SU-DHL-6 (cell line): Measurements from ENCODE around the gene RILPL2.
"Not testable (repeated sequence)": the region's sequence is repeated elsewhere in the genome, so short reads cannot be mapped to it uniquely, and the experiment has no call there.

Experiments used
- H2AFZ ChIP-seq: fragments of 200-600 bp; sonication (generic); 2 replicates; pipeline ENCODE4 v1.6.1; 2014; ENCODE audit warnings: low read depth, mild to moderate bottlenecking, moderate library complexity, mixed read lengths, antibody characterized with exemption, low read length; ENCODE audit not compliant: severe bottlenecking
- H3F3A ChIP-seq: fragments of 200-600 bp; shearing (Covaris generic); 2 replicates; pipeline ENCODE4 v1.6.0; 2016; ENCODE audit warnings: antibody characterized with exemption, mild to moderate bottlenecking; ENCODE audit not compliant: insufficient read depth
- H3K27ac ChIP-seq: fragments of 200-600 bp; sonication (generic); 2 replicates; pipeline ENCODE4 v1.5.1; 2016; ENCODE audit warnings: low read depth, mild to moderate bottlenecking, low read length, moderate library complexity, mixed read lengths
- H3K27me3 ChIP-seq: fragments of 200-600 bp; sonication (generic), shearing (Covaris generic); 2 replicates; pipeline ENCODE4 v1.6.0; 2014; ENCODE audit warnings: mild to moderate bottlenecking, low read length
- H3K36me3 ChIP-seq: fragments of 200-600 bp; sonication (generic); 2 replicates; pipeline ENCODE4 v1.6.1; 2014; ENCODE audit warnings: mild to moderate bottlenecking, low read length, mixed read lengths
- H3K4me2 ChIP-seq: fragments of 300-600, 200-600 bp; shearing (Covaris generic), sonication (generic); 2 replicates; pipeline ENCODE4 v1.6.0; 2014; ENCODE audit warnings: low read length, low read depth, mild to moderate bottlenecking; ENCODE audit not compliant: poor library complexity, severe bottlenecking
- H3K4me3 ChIP-seq: fragments of 200-600 bp; sonication (generic); 2 replicates; pipeline ENCODE4 v1.5.1; 2014; ENCODE audit warnings: antibody characterized with exemption, low read length, mild to moderate bottlenecking, mixed read lengths; ENCODE audit not compliant: insufficient read depth, poor library complexity, severe bottlenecking
- H3K79me2 ChIP-seq: fragments of 200-600 bp; sonication (generic); 2 replicates; pipeline ENCODE4 v1.6.1; 2014; ENCODE audit warnings: mild to moderate bottlenecking, low read length, moderate library complexity; ENCODE audit not compliant: insufficient read depth
- H3K9ac ChIP-seq: fragments of 200-600 bp; sonication (generic); 2 replicates; pipeline ENCODE4 v1.7.0; 2014; ENCODE audit warnings: mild to moderate bottlenecking, low read length
- H3K9me2 ChIP-seq: fragments of 200-600 bp; sonication (generic); replicated peaks from 2 replicates; pipeline ENCODE4 v1.6.1; 2014; ENCODE audit warnings: low read length; ENCODE audit not compliant: insufficient read depth
- H3K9me3 ChIP-seq: fragments of 200-600 bp; sonication (generic); 2 replicates; pipeline ENCODE4 v1.6.1; 2014; ENCODE audit warnings: low read length, mixed read lengths; ENCODE audit not compliant: insufficient read depth
- H4K20me1 ChIP-seq: fragments of 200-600 bp; sonication (generic); 2 replicates; pipeline ENCODE4 v1.6.1; 2014; ENCODE audit warnings: low read depth, mild to moderate bottlenecking, antibody characterized with exemption, low read length, moderate library complexity, mixed read lengths
- CTCF ChIP-seq: fragments of 200-600 bp; sonication (generic); IDR thresholded peaks from one replicate; pipeline ENCODE4 v1.5.1; 2017; ENCODE audit warnings: antibody characterized with exemption, mild to moderate bottlenecking, low read length, moderate library complexity; ENCODE audit not compliant: insufficient read depth, poor library complexity, severe bottlenecking
- EZH2phosphoT487 ChIP-seq: fragments of 200-600 bp; sonication (generic), shearing (Covaris generic); conservative IDR thresholded peaks from 2 replicates; pipeline ENCODE4 v1.6.1; 2018; ENCODE audit warnings: mild to moderate bottlenecking, antibody characterized with exemption, low read length, moderate library complexity, mixed read lengths

Gene RILPL2

DNA sequence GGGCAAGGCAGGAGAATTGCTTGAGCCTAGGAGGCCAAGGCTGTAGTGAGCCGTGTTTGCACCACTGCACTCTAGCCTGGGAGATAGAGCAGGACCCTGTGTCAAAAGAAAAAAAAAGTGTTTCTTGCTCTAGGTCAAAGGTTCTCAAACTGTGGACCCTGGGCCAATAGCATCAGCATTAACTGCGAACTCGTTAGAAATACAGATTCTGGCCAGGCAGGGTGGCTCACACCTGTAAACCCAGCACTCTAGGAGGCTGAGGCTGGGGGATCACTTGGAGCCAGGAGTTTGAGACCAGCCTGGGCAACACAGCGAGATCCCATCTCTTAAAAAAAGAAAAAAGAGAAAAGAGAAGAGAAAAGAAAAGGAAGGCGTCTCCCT is 858 bp downstream of the RILPL2 start:
- H3K4me3 ChIP-seq: peak overlapping the region; percentile 73

GRCh38 chr12:123433615-123434014 is 2.9 kb downstream of the RILPL2 start:
- no peak overlapping the region for H2AFZ ChIP-seq
- H3K36me3 ChIP-seq: no peaks in the 10 kb centered on the region
- H3K4me2 ChIP-seq: no peak overlapping the region
- H3K79me2 ChIP-seq: no peaks in the 10 kb centered on the region
- no peak overlapping the region for H3K4me3 ChIP-seq
- TF ChIP-seq CTCF: no peak
- no peak for TF ChIP-seq EZH2phosphoT487
- no peak overlapping the region for H3K27ac ChIP-seq
- H3F3A ChIP-seq: no peaks in the 10 kb centered on the region
- no peaks in the 10 kb centered on the region for H3K9me2 ChIP-seq
- no peaks in the 10 kb centered on the region for H3K27me3 ChIP-seq
- no peak overlapping the region for H3K9ac ChIP-seq
- no peaks in the 10 kb centered on the region for H3K9me3 ChIP-seq
- no peaks in the 10 kb centered on the region for H4K20me1 ChIP-seq

More for the DNA sequence above, 858 bp downstream of the RILPL2 start:
- Histone ChIP-seq H2AFZ (peak overlapping the region; percentile 98), H3K9me3 (no peaks in the 10 kb centered on the region), H3F3A (no peaks in the 10 kb centered on the region), H3K4me2 (peak overlapping the region; percentile 67), H3K36me3 (no peaks in the 10 kb centered on the region), H4K20me1 (no peaks in the 10 kb centered on the region), H3K9me2 (no peaks in the 10 kb centered on the region), H3K9ac (peak overlapping the region; percentile 61), H3K27me3 (no peaks in the 10 kb centered on the region), H3K27ac (no peak overlapping the region), H3K79me2 (no peaks in the 10 kb centered on the region)
- TF ChIP-seq EZH2phosphoT487 (no peak), CTCF (no peak)

- H3K9me3 ChIP-seq, H2AFZ ChIP-seq, H3K27me3 ChIP-seq, H3K4me2 ChIP-seq, H3K27ac ChIP-seq, H3F3A ChIP-seq, H4K20me1 ChIP-seq, H3K79me2 ChIP-seq, H3K9ac ChIP-seq, H3K4me3 ChIP-seq, H3K36me3 ChIP-seq, H3K9me2 ChIP-seq: not testable (repeated sequence)
Measured at GRCh38 chr12:123431951-123432817, 4.3 kb downstream of the RILPL2 start.

DNA sequence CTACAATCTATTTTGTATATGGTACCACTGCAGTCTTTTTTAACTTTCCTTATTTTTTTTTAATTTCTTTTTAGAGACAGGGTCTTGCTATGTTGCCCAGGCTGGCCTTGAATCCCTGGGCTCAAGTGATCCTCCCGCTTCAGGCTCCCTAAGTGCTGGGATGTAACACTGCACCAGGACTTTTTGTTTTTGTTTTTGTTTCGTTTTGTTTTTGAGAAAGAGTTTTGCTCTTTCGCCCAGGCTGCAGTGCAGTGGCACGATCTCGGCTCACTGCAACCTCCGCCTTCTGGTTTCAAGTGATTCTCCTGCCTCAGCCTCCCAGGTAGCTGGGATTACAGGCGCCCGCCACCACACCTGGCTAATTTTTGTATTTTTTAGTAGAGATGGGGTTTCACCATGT is 7.4 kb downstream of the RILPL2 start:
- H3K4me3 ChIP-seq, H3K27ac ChIP-seq, H3F3A ChIP-seq, H3K27me3 ChIP-seq, H3K79me2 ChIP-seq, H3K36me3 ChIP-seq, H4K20me1 ChIP-seq, H3K4me2 ChIP-seq, H3K9ac ChIP-seq, H3K9me3 ChIP-seq, H3K9me2 ChIP-seq, H2AFZ ChIP-seq: not testable (repeated sequence)
